ENCODE results near the gene NDUFA8.

The NDUFA8 gene

DNA sequence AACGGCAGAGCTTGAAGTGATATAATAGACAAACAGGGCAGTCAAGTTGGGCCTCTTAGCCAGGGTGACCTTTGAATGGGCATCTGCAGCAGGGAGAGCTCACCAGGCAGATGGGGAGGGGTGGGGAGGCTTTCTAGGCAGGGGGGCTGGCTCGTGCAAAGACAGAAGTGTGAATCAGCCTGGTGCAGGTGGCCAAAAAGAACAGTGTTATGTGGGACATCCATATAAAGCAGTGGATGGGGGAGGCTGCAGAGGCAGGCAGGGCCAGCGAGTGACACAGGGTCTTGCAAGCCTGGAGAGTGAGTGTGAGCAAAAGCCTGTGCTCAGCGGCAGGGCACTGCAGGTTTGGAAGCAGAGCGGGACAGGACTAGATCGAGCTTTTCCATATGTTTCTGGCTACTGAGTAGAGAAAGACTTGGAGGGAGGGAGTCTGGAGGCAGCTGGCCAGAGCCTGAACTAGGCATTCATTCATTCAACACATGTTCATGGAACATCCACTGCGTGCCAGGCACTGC, 52.2 kb downstream of the NDUFA8 start:
- TF ChIP-seq, protein P1, sequence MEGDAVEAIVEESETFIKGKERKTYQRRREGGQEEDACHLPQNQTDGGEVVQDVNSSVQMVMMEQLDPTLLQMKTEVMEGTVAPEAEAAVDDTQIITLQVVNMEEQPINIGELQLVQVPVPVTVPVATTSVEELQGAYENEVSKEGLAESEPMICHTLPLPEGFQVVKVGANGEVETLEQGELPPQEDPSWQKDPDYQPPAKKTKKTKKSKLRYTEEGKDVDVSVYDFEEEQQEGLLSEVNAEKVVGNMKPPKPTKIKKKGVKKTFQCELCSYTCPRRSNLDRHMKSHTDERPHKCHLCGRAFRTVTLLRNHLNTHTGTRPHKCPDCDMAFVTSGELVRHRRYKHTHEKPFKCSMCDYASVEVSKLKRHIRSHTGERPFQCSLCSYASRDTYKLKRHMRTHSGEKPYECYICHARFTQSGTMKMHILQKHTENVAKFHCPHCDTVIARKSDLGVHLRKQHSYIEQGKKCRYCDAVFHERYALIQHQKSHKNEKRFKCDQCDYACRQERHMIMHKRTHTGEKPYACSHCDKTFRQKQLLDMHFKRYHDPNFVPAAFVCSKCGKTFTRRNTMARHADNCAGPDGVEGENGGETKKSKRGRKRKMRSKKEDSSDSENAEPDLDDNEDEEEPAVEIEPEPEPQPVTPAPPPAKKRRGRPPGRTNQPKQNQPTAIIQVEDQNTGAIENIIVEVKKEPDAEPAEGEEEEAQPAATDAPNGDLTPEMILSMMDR (IDR thresholded peaks at IDR 0.05; ENCODE audit: extremely low read depth, missing control alignments): no peak

DNA sequence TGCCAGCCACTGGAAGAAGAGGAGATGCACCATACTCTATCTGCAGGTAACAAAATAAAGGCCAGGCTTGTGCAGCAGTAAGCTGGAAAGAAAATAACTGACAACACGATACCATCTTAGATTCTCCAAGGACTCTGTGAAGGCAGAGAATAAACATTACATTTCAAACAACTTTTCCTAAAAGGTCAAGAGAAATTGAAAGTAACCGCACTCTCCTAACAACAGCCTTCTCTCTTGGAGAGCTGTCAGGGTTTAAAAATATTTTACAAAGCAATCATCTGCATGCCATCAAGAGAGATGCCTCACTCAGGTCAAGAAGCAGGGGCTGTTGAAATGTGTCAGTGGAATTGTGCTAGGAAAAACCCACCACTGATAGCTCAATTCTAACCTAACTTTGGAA, 53.0 kb downstream of the NDUFA8 start:
- TF ChIP-seq, protein P1 (IDR thresholded peaks at IDR 0.05; ENCODE audit: extremely low read depth, missing control alignments): no peak
- DNase-seq (ENCODE audit: low spot score): no peak

More for the DNA sequence above, 52.2 kb downstream of the NDUFA8 start:
- no peak for DNase-seq (ENCODE audit: low spot score)

- DNase-seq (ENCODE audit: low spot score): no peak
- TF ChIP-seq, protein P1 (IDR thresholded peaks at IDR 0.05; ENCODE audit: extremely low read depth, missing control alignments): no peak
These were observed 55.6 kb downstream of the NDUFA8 start for GRCh38 chr9:122103985-122104384.

GRCh38 chr9:122102156-122102555, 57.4 kb downstream of the NDUFA8 start:
- TF ChIP-seq, protein P1 (IDR thresholded peaks at IDR 0.05; ENCODE audit: extremely low read depth, missing control alignments): no peak
- DNase-seq (ENCODE audit: low spot score): no peak

DNA sequence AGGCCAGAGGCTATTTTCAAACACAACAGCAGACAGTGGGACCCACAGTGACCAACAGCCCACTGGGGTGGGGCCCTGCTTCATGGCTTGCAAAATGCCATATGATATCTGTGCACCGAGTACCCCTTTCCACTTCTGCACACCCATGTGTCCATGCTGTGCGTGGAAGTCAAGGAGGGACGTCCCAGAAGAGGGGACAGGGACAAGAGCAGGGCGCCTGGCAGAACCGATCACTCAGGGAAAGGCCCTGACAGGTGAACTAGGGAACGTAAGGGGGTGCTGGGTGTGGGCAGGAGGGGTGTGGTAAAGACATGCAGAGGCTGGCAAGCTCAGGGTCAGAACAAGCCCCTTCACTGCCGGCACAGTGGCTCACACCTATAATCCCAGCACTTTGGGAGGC, 58.8 kb downstream of the NDUFA8 start:
- DNase-seq (ENCODE audit: low spot score): no peak
- TF ChIP-seq, protein P1 (IDR thresholded peaks at IDR 0.05; ENCODE audit: extremely low read depth, missing control alignments): no peak

- TF ChIP-seq, protein P1 (IDR thresholded peaks at IDR 0.05; ENCODE audit: extremely low read depth, missing control alignments): peak; percentile 49
These were observed 60.2 kb downstream of the NDUFA8 start for GRCh38 chr9:122099271-122099869.

DNA sequence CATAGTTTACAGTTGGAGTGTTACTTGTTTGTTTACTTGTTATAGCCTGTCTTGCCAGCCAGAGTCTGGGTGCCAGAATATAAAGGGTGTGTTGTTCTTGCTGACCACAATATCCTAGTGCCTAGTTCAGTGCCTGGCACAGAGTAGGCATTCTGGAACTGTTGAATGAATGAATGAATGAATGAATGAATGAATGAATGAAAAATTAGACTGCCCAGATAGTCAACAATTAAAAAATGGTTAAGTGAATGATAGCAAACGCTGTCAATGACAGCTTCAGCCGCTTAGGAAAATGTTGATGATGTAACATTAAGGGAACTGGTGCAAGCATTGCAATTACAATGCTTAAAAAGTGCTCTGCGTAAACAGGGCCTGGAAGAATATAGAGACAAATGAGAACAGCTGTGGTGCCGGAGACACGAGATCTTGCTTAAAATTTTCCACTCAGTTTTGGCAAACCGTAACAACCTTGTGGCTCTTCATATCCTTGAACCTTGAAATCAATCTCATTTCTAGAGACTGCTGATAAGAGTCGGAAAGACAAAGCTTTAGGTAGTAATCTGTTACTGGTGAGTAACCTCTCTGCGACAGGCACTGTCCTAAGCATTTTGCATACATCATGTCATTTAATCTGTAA, 61.8 kb downstream of the NDUFA8 start:
- TF ChIP-seq, protein P1 (IDR thresholded peaks at IDR 0.05; ENCODE audit: extremely low read depth, missing control alignments): no peak
- DNase-seq (ENCODE audit: low spot score): no peak

More at GRCh38 chr9:122099271-122099869, 60.2 kb downstream of the NDUFA8 start:
- DNase-seq (ENCODE audit: low spot score): peak; percentile 83

All from GM20000 (cell line).